ENCODE data around the gene FXYD3. TPM values are rescaled to one million over a fixed set of nuclear protein-coding genes. Genes with fewer than 3 reads are reported as not detected.
A peak's percentile ranks its signal among the peaks of the same experiment; 100 is the strongest.

FXYD3 gene
- total RNA-seq, 6 experiments from 2014 or later = not detected

- Mint-ChIP-seq H3K9me3 (peaks cover 26% of the 10 kb centered on the region), H3K4me3 (0 out of 2 replicates have a peak overlapping the region, but pooled peaks have one; percentile 15), H3K36me3 (ENCODE audit: low read depth) (peaks cover 48% of the 10 kb centered on the region), H3K27me3 (ENCODE audit: insufficient read depth) (peaks cover 2% of the 10 kb centered on the region), H3K27ac (peak overlapping the region; percentile 51; the same call in 1 of the 2 replicates), H3K4me1 (ENCODE audit: low read depth) (peaks cover 31% of the 10 kb centered on the region)
- TF ChIP-seq CTCF (IDR thresholded peaks at IDR 0.05) = no peak
- no peak for DNase-seq
These were observed 53.8 kb downstream of the FXYD3 start for GRCh38 chr19:35169221-35169995.

GRCh38 chr19:35170359-35171061, 54.9 kb downstream of the FXYD3 start:
- TF ChIP-seq CTCF (IDR thresholded peaks at IDR 0.05) = no peak
- peaks cover 2% of the 10 kb centered on the region for H3K27me3 Mint-ChIP-seq (ENCODE audit: insufficient read depth)
- peaks cover 39% of the 10 kb centered on the region for H3K4me1 Mint-ChIP-seq (ENCODE audit: low read depth)
- DNase-seq = no peak
- H3K36me3 Mint-ChIP-seq (ENCODE audit: low read depth) = peaks cover 37% of the 10 kb centered on the region
- H3K27ac Mint-ChIP-seq = no peak overlapping the region; the same call in 1 of the 2 replicates
- H3K4me3 Mint-ChIP-seq = no peak overlapping the region
- H3K9me3 Mint-ChIP-seq = peaks cover 17% of the 10 kb centered on the region

GRCh38 chr19:35171730-35172129, 56.1 kb downstream of the FXYD3 start:
- Mint-ChIP-seq H3K4me1 (ENCODE audit: low read depth) (peaks cover 45% of the 10 kb centered on the region), H3K27me3 (ENCODE audit: insufficient read depth) (peaks cover 2% of the 10 kb centered on the region), H3K27ac (no peak overlapping the region), H3K4me3 (no peak overlapping the region), H3K9me3 (peaks cover 4% of the 10 kb centered on the region), H3K36me3 (ENCODE audit: low read depth) (peaks cover 24% of the 10 kb centered on the region)
- no peak for DNase-seq
- TF ChIP-seq CTCF (IDR thresholded peaks at IDR 0.05) = no peak

Other genes with a start within 250 kb of the FXYD3 start
- 1 to 10 TPM; 1.9 to 3.1 (median 2.2) TPM for gene ZNF30, start 188.9 kb upstream of the FXYD3 start, total RNA-seq (2021; fragmentation: NEBNext Ultra II Directional; extraction: Animal tissue kit (Norgen Biotek cat#: 25700))
- 1 to 10 TPM; 2.7 to 3.2 (median 3.0) TPM for gene ZNF792, start 151.6 kb upstream of the FXYD3 start, total RNA-seq (2021; fragmentation: NEBNext Ultra II Directional; extraction: Animal tissue kit (Norgen Biotek cat#: 25700))
- gene GRAMD1A, start 115.5 kb upstream of the FXYD3 start, total RNA-seq (2021; fragmentation: NEBNext Ultra II Directional; extraction: Animal tissue kit (Norgen Biotek cat#: 25700)) = 10 to 100 TPM; 48.2 to 51.3 (median 50.0) TPM
- gene SCN1B, start 85.4 kb upstream of the FXYD3 start, total RNA-seq (2021; fragmentation: NEBNext Ultra II Directional; extraction: Animal tissue kit (Norgen Biotek cat#: 25700)) = 10 to 100 TPM in 4 of 6 experiments, 1 to 10 TPM in 2; 6.8 to 14.2 (median 12.6) TPM
- gene HPN, start 74.1 kb upstream of the FXYD3 start, total RNA-seq (2021; fragmentation: NEBNext Ultra II Directional; extraction: Animal tissue kit (Norgen Biotek cat#: 25700)) = not detected
- gene LGI4, start 19.2 kb downstream of the FXYD3 start, total RNA-seq (2021; fragmentation: NEBNext Ultra II Directional; extraction: Animal tissue kit (Norgen Biotek cat#: 25700)) = under 1 TPM in 5 of 6 experiments, not detected in 1; 0.08 to 0.17 (median 0.10) TPM
- 1 to 10 TPM in 4 of 6 experiments, under 1 TPM in 1, not detected in 1; 0.92 to 2.7 (median 2.1) TPM for gene FXYD1, start 23.0 kb downstream of the FXYD3 start, total RNA-seq (2021; fragmentation: NEBNext Ultra II Directional; extraction: Animal tissue kit (Norgen Biotek cat#: 25700))
- under 1 TPM in 3 of 6 experiments, not detected in 3; 0.32 to 0.87 (median 0.68) TPM for gene FXYD7, start 27.4 kb downstream of the FXYD3 start, total RNA-seq (2021; fragmentation: NEBNext Ultra II Directional; extraction: Animal tissue kit (Norgen Biotek cat#: 25700))
- gene FXYD5, start 38.9 kb downstream of the FXYD3 start, total RNA-seq (2021; fragmentation: NEBNext Ultra II Directional; extraction: Animal tissue kit (Norgen Biotek cat#: 25700)) = 100 to 1,000 TPM; 317 to 417 (median 353) TPM
- not detected for gene FAM187B, start 112.9 kb downstream of the FXYD3 start, total RNA-seq (2021; fragmentation: NEBNext Ultra II Directional; extraction: Animal tissue kit (Norgen Biotek cat#: 25700))
- 1 to 10 TPM; 1.7 to 3.3 (median 2.3) TPM for gene LSR, start 133.2 kb downstream of the FXYD3 start, total RNA-seq (2021; fragmentation: NEBNext Ultra II Directional; extraction: Animal tissue kit (Norgen Biotek cat#: 25700))
- gene USF2, start 153.1 kb downstream of the FXYD3 start, total RNA-seq (2021; fragmentation: NEBNext Ultra II Directional; extraction: Animal tissue kit (Norgen Biotek cat#: 25700)) = 10 to 100 TPM; 66.0 to 78.1 (median 71.4) TPM
- not detected for gene HAMP, start 166.7 kb downstream of the FXYD3 start, total RNA-seq (2021; fragmentation: NEBNext Ultra II Directional; extraction: Animal tissue kit (Norgen Biotek cat#: 25700))
- not detected for gene MAG, start 176.3 kb downstream of the FXYD3 start, total RNA-seq (2021; fragmentation: NEBNext Ultra II Directional; extraction: Animal tissue kit (Norgen Biotek cat#: 25700))
- under 1 TPM in 4 of 6 experiments, not detected in 2; 0.24 to 0.59 (median 0.57) TPM for gene CD22, start 213.4 kb downstream of the FXYD3 start, total RNA-seq (2021; fragmentation: NEBNext Ultra II Directional; extraction: Animal tissue kit (Norgen Biotek cat#: 25700))
- not detected for gene FFAR1, start 232.1 kb downstream of the FXYD3 start, total RNA-seq (2021; fragmentation: NEBNext Ultra II Directional; extraction: Animal tissue kit (Norgen Biotek cat#: 25700))
- not detected for gene FFAR3, start 242.6 kb downstream of the FXYD3 start, total RNA-seq (2021; fragmentation: NEBNext Ultra II Directional; extraction: Animal tissue kit (Norgen Biotek cat#: 25700))

Measured in HFFc6 (cell line).